HEK293 (cell line): ENCODE data around the gene PRC1.

Experiments
- CTCF ChIA-PET: fragments of 350-600 bp; formaldehyde crosslinking; extraction: SDS; loops from one replicate; lab custom pipeline; 2021; ENCODE audit warnings: antibody characterized with exemption; lab: Yijun Ruan, JAX
- POLR2A ChIA-PET: fragments of 300-600 bp; formaldehyde crosslinking; extraction: SDS; loops from one replicate; lab custom pipeline; 2020; ENCODE audit warnings: antibody characterized with exemption, inconsistent platforms; lab: Yijun Ruan, JAX
- H3K27ac ChIP-seq: fragments of 200-500 bp; sonication (Bioruptor generic); 2 replicates; pipeline ENCODE4 v1.5.1; 2014; ENCODE audit warnings: low read depth, low read length, control low read depth, inconsistent platforms; ENCODE audit errors: extremely low read depth
- H3K36me3 ChIP-seq, 2 experiments: fragments of 200-500 bp in 1 of 2; sonication (Bioruptor generic) in 1 of 2; 1 replicate in 1 of 2; 2 replicates in 1 of 2; pipeline ENCODE4 v1.5.1; 2014 to 2017; ENCODE audit warnings: inconsistent platforms in 2 of 2, low read length in 2 of 2; ENCODE audit not compliant: control insufficient read depth in 2 of 2, insufficient read depth in 1 of 2
- H3K4me1 ChIP-seq: fragments of 200-500 bp; sonication (Bioruptor generic); 2 replicates; pipeline ENCODE4 v1.5.1; 2014; ENCODE audit warnings: mild to moderate bottlenecking, low read length, inconsistent platforms; ENCODE audit not compliant: control insufficient read depth, insufficient read depth
- H3K4me3 ChIP-seq: 2 replicates; pipeline ENCODE4 v1.5.1; 2011; ENCODE audit warnings: low read depth, mild to moderate bottlenecking, control low read depth, low read length, moderate library complexity
- H3K9me3 ChIP-seq: fragments of 200-500 bp; sonication (Bioruptor generic); 2 replicates; pipeline ENCODE4 v1.5.1; 2014; ENCODE audit warnings: low read depth, low read length, inconsistent platforms; ENCODE audit not compliant: control insufficient read depth, insufficient read depth
- KLF17 ChIP-seq: fragments of 450-650 bp; formaldehyde crosslinking; IDR thresholded peaks from 2 replicates; pipeline ENCODE4 v1.5.1; 2016; ENCODE audit warnings: missing biosample characterization, missing genetic modification characterization
- REPIN1 ChIP-seq: fragments of 450-650 bp; formaldehyde crosslinking; IDR thresholded peaks from 2 replicates; pipeline ENCODE4 v1.5.1; 2017; ENCODE audit warnings: missing biosample characterization, missing genetic modification characterization, low read depth
- SCRT1 ChIP-seq: fragments of 450-650 bp; formaldehyde crosslinking; IDR thresholded peaks from 2 replicates; pipeline ENCODE4 v1.5.1; 2016; ENCODE audit warnings: missing biosample characterization, missing genetic modification characterization, borderline replicate concordance
- YY2 ChIP-seq: fragments of 450-650 bp; formaldehyde crosslinking; IDR thresholded peaks from 2 replicates; pipeline ENCODE4 v1.5.1; 2016; ENCODE audit warnings: missing biosample characterization, missing genetic modification characterization
- ZBTB10 ChIP-seq: fragments of 450-650 bp; formaldehyde crosslinking; IDR thresholded peaks from 2 replicates; pipeline ENCODE4 v1.5.1; 2016; ENCODE audit warnings: missing biosample characterization, missing genetic modification characterization
- ZBTB48 ChIP-seq: fragments of 450-650 bp; formaldehyde crosslinking; IDR thresholded peaks from 2 replicates; pipeline ENCODE4 v1.5.1; 2016; ENCODE audit warnings: missing biosample characterization, missing genetic modification characterization
- ZNF10 ChIP-seq: fragments of 450-650 bp; formaldehyde crosslinking; IDR thresholded peaks from 2 replicates; pipeline ENCODE4 v1.5.1; 2017; ENCODE audit warnings: missing biosample characterization, missing genetic modification characterization
- ZNF132 ChIP-seq: fragments of 450-650 bp; formaldehyde crosslinking; IDR thresholded peaks from 2 replicates; pipeline ENCODE4 v1.5.1; 2017; ENCODE audit warnings: missing biosample characterization, missing genetic modification characterization, borderline replicate concordance
- ZNF140 ChIP-seq: fragments of 450-650 bp; formaldehyde crosslinking; IDR thresholded peaks from 2 replicates; pipeline ENCODE4 v1.5.1; 2016; ENCODE audit warnings: missing biosample characterization, missing genetic modification characterization
- ZNF174 ChIP-seq: fragments of 450-650 bp; formaldehyde crosslinking; IDR thresholded peaks from 2 replicates; pipeline ENCODE4 v1.5.0; 2017; ENCODE audit warnings: missing biosample characterization, mild to moderate bottlenecking, missing genetic modification characterization
- ZNF23 ChIP-seq: fragments of 450-650 bp; formaldehyde crosslinking; IDR thresholded peaks from 2 replicates; pipeline ENCODE4 v1.5.1; 2016; ENCODE audit warnings: missing biosample characterization, missing genetic modification characterization, borderline replicate concordance
- ZNF24 ChIP-seq: fragments of 450-650 bp; formaldehyde crosslinking; IDR thresholded peaks from 2 replicates; pipeline ENCODE4 v1.5.1; 2016; ENCODE audit warnings: missing biosample characterization, missing genetic modification characterization
- ZNF26 ChIP-seq: fragments of 450-650 bp; formaldehyde crosslinking; IDR thresholded peaks from 2 replicates; pipeline ENCODE4 v1.5.1; 2016; ENCODE audit warnings: missing biosample characterization, missing genetic modification characterization
- ZNF366 ChIP-seq: fragments of 450-650 bp; formaldehyde crosslinking; conservative IDR thresholded peaks from 2 replicates; pipeline ENCODE4 v1.5.1; 2016; ENCODE audit warnings: missing biosample characterization, missing genetic modification characterization
- ZNF37A ChIP-seq: fragments of 450-650 bp; IDR thresholded peaks from 2 replicates; pipeline ENCODE4 v1.5.1; 2018; ENCODE audit warnings: missing biosample characterization, missing genetic modification characterization
- ZNF416 ChIP-seq: fragments of 450-650 bp; formaldehyde crosslinking; IDR thresholded peaks from 2 replicates; pipeline ENCODE4 v1.5.1; 2016; ENCODE audit warnings: missing biosample characterization, missing genetic modification characterization
- ZNF423 ChIP-seq: fragments of 450-650 bp; formaldehyde crosslinking; IDR thresholded peaks from 2 replicates; pipeline ENCODE4 v1.5.1; 2016; ENCODE audit warnings: missing biosample characterization, missing genetic modification characterization
- ZNF449 ChIP-seq: fragments of 450-650 bp; formaldehyde crosslinking; IDR thresholded peaks from 2 replicates; pipeline ENCODE4 v1.5.1; 2017; ENCODE audit warnings: missing biosample characterization, mild to moderate bottlenecking, missing genetic modification characterization, moderate library complexity
- ZNF560 ChIP-seq: fragments of 450-650 bp; formaldehyde crosslinking; IDR thresholded peaks from 2 replicates; pipeline ENCODE4 v1.5.1; 2017; ENCODE audit warnings: missing biosample characterization, missing genetic modification characterization, borderline replicate concordance
- ZNF629 ChIP-seq: fragments of 450-650 bp; formaldehyde crosslinking; IDR thresholded peaks from 2 replicates; pipeline ENCODE4 v1.5.1; 2017; ENCODE audit warnings: missing biosample characterization, missing genetic modification characterization
- ZNF777 ChIP-seq: fragments of 450-650 bp; formaldehyde crosslinking; IDR thresholded peaks from 2 replicates; pipeline ENCODE4 v1.5.1; 2017; ENCODE audit warnings: missing biosample characterization, missing genetic modification characterization, borderline replicate concordance
- TF ChIP-seq, protein P1 (sequence below): fragments of 450-650 bp; formaldehyde crosslinking; IDR thresholded peaks from 2 replicates; pipeline ENCODE4 v1.5.1; 2016; ENCODE audit warnings: missing biosample characterization, missing genetic modification characterization
- TF ChIP-seq, protein P2 (sequence below): fragments of 450-650 bp; formaldehyde crosslinking; IDR thresholded peaks from 2 replicates; pipeline ENCODE4 v1.5.1; 2016; ENCODE audit warnings: missing biosample characterization, missing genetic modification characterization
- TF ChIP-seq, protein P3 (sequence below): sonication (generic); formaldehyde crosslinking; IDR thresholded peaks from 2 replicates; pipeline ENCODE4 v1.8.1; 2022; ENCODE audit warnings: mild to moderate bottlenecking, moderate library complexity, missing genetic modification reagents

Gene PRC1

GRCh38 chr15:90934256-90934948, 59.9 kb downstream of the PRC1 start (continued):
- no peak for TF ChIP-seq ZNF23 (tag by site-specific recombination)
- no peak for TF ChIP-seq ZNF24
- TF ChIP-seq ZNF132 (tag by site-specific recombination): no peak
- TF ChIP-seq, protein P1, sequence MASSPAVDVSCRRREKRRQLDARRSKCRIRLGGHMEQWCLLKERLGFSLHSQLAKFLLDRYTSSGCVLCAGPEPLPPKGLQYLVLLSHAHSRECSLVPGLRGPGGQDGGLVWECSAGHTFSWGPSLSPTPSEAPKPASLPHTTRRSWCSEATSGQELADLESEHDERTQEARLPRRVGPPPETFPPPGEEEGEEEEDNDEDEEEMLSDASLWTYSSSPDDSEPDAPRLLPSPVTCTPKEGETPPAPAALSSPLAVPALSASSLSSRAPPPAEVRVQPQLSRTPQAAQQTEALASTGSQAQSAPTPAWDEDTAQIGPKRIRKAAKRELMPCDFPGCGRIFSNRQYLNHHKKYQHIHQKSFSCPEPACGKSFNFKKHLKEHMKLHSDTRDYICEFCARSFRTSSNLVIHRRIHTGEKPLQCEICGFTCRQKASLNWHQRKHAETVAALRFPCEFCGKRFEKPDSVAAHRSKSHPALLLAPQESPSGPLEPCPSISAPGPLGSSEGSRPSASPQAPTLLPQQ (tag by site-specific recombination): no peak
- TF ChIP-seq ZNF629 (tag by site-specific recombination): 0 out of 2 replicates have a peak, but pooled peaks have one; percentile 9
- no peak for TF ChIP-seq ZNF777
- TF ChIP-seq SCRT1 (tag by site-specific recombination): no peak
- no peak for TF ChIP-seq ZNF449
- TF ChIP-seq ZBTB48 (tag by site-specific recombination): no peak
- no peak for TF ChIP-seq ZNF26 (tag by site-specific recombination)
- TF ChIP-seq ZNF416 (tag by site-specific recombination): no peak
- TF ChIP-seq ZNF10 (tag by site-specific recombination): no peak
- TF ChIP-seq ZNF366 (tag by site-specific recombination): no peak
- TF ChIP-seq YY2 (tag by site-specific recombination): no peak
- TF ChIP-seq KLF17 (tag by site-specific recombination): no peak
- no peak for TF ChIP-seq ZNF174 (tag by site-specific recombination)
- TF ChIP-seq ZNF37A (tag by site-specific recombination): no peak
- TF ChIP-seq ZNF560 (tag by site-specific recombination): no peak
- peak; percentile 17; the same call in 1 of the 2 replicates for TF ChIP-seq ZNF423 (tag by site-specific recombination)
- TF ChIP-seq, all 188 proteins: peak for 20

DNA sequence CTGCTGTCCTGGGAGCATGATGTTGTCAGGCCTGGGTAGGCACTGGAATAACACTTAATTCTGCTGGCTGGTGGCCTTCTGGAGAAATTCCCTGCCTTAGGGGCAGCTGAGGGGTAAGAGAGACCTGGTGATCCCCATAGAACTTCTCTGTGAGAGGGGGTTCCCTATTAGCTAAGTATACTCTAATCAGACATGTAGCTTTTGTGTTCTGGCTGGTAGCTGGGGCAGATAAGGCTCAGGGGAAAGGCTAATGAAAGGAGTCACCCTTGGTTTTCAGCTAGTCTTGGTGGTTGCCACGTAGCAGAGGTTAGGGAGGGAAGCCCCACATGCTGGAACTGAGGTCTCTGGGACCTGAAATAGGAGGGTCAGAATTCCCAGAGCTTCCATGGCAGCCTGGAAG, 61.0 kb downstream of the PRC1 start:
- Histone ChIP-seq H3K36me3 (peaks cover 15 to 21% of the 10 kb centered on the region in 2 experiments; a peak in 2 of 3 replicates), H3K4me1 (0 out of 2 replicates have a peak, but pooled peaks cover 2% of the 10 kb centered on the region), H3K4me3 (no peak overlapping the region), H3K27ac (no peak overlapping the region), H3K9me3 (no peaks in the 10 kb centered on the region)
- ChIA-PET CTCF (interaction anchor here (0.6 to 11.7 kb wide), 44 partner anchors 9 to 876 kb away, joined by 3 to 163 read pairs (median 6); partner anchors contain the start of genes MAN2A2, RCCD1 and VPS33B), POLR2A (interaction anchor here (1.1 to 11.4 kb wide), 6 partner anchors 9 to 216 kb away, joined by 3 to 179 read pairs (median 11); partner anchors contain the start of genes BLM, MAN2A2, RCCD1 and VPS33B)
- no peak for TF ChIP-seq ZNF140 (tag by site-specific recombination)
- TF ChIP-seq, protein P2, sequence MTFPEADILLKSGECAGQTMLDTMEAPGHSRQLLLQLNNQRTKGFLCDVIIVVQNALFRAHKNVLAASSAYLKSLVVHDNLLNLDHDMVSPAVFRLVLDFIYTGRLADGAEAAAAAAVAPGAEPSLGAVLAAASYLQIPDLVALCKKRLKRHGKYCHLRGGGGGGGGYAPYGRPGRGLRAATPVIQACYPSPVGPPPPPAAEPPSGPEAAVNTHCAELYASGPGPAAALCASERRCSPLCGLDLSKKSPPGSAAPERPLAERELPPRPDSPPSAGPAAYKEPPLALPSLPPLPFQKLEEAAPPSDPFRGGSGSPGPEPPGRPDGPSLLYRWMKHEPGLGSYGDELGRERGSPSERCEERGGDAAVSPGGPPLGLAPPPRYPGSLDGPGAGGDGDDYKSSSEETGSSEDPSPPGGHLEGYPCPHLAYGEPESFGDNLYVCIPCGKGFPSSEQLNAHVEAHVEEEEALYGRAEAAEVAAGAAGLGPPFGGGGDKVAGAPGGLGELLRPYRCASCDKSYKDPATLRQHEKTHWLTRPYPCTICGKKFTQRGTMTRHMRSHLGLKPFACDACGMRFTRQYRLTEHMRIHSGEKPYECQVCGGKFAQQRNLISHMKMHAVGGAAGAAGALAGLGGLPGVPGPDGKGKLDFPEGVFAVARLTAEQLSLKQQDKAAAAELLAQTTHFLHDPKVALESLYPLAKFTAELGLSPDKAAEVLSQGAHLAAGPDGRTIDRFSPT (tag by site-specific recombination): no peak
- TF ChIP-seq REPIN1: no peak
- TF ChIP-seq ZBTB10 (tag by site-specific recombination): no peak
- TF ChIP-seq ZBTB48 (tag by site-specific recombination): no peak
- TF ChIP-seq, protein P3, sequence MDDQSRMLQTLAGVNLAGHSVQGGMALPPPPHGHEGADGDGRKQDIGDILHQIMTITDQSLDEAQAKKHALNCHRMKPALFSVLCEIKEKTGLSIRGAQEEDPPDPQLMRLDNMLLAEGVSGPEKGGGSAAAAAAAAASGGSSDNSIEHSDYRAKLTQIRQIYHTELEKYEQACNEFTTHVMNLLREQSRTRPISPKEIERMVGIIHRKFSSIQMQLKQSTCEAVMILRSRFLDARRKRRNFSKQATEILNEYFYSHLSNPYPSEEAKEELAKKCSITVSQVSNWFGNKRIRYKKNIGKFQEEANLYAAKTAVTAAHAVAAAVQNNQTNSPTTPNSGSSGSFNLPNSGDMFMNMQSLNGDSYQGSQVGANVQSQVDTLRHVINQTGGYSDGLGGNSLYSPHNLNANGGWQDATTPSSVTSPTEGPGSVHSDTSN (CRISPR knock-in tag): no peak
